H1 (cell line): ENCODE measurements around the gene OR10H1.

ENCODE experiments used
- BRCA1 ChIP-seq: IDR thresholded peaks from 2 replicates; pipeline ENCODE4 v1.6.1; 2012; ENCODE audit warnings: low read depth, low read length, improper control_type of control experiment
- EP300 ChIP-seq, 2 experiments: IDR thresholded peaks; 1 replicate in 1 of 2; 2 replicates in 1 of 2; pipeline ENCODE4 v1.6.1; 2011 to 2012; ENCODE audit warnings: low read depth in 2 of 2, low read length in 2 of 2, mild to moderate bottlenecking in 2 of 2, borderline replicate concordance in 1 of 2, inconsistent platforms in 1 of 2, moderate library complexity in 1 of 2
- KDM1A ChIP-seq: fragments of 200-600, 300-600 bp; sonication (generic); IDR thresholded peaks from 2 replicates; pipeline ENCODE4 v1.7.1; 2016; ENCODE audit warnings: mild to moderate bottlenecking, low read length, borderline replicate concordance
- TAF1 ChIP-seq: IDR thresholded peaks from 2 replicates; pipeline ENCODE4 v1.6.1; 2011; ENCODE audit warnings: mild to moderate bottlenecking, low read depth, low read length
- TBP ChIP-seq: IDR thresholded peaks from 2 replicates; pipeline ENCODE4 v1.6.1; 2011; ENCODE audit warnings: low read depth, low read length, improper control_type of control experiment
- YY1 ChIP-seq: IDR thresholded peaks from 2 replicates; pipeline ENCODE4 v1.6.1; 2011; ENCODE audit warnings: low read depth, mild to moderate bottlenecking, low read length
- TF ChIP-seq, protein P1 (sequence below), 3 experiments: IDR thresholded peaks; 1 replicate in 2 of 3; 2 replicates in 1 of 3; pipeline versions ENCODE4 v1.5.1 to v1.6.1; 2011; ENCODE audit warnings: low read length in 3 of 3, mild to moderate bottlenecking in 3 of 3, inconsistent platforms in 2 of 3, low read depth in 1 of 3, moderate library complexity in 1 of 3; ENCODE audit not compliant: insufficient read depth in 1 of 3; ENCODE audit errors: control extremely low read depth in 1 of 3
- TF ChIP-seq, protein P2 (sequence below): IDR thresholded peaks from 2 replicates; pipeline ENCODE4 v1.6.1; 2012; ENCODE audit warnings: inconsistent platforms

DNA sequence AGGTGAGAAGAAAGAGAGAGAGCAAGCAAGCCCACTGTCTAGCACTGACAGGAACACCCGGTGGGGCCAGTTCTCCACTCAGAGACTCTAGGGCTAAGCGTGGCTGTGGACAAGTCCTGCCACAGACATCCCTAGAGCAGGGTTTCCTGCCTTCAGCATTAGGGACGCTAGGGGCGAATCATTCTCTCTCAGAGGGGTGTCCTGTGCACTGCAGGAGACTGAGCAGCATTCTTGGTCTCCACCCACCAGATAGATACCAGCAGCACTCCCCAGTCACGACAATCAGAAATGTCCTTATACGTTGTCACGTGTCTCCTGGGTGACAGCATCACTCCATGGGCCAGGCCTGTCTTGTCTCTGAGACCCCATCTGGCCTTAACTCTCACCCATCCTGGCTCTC lies 1.5 kb downstream of the OR10H1 start:
- no peak for TF ChIP-seq TBP
- TF ChIP-seq, protein P1, sequence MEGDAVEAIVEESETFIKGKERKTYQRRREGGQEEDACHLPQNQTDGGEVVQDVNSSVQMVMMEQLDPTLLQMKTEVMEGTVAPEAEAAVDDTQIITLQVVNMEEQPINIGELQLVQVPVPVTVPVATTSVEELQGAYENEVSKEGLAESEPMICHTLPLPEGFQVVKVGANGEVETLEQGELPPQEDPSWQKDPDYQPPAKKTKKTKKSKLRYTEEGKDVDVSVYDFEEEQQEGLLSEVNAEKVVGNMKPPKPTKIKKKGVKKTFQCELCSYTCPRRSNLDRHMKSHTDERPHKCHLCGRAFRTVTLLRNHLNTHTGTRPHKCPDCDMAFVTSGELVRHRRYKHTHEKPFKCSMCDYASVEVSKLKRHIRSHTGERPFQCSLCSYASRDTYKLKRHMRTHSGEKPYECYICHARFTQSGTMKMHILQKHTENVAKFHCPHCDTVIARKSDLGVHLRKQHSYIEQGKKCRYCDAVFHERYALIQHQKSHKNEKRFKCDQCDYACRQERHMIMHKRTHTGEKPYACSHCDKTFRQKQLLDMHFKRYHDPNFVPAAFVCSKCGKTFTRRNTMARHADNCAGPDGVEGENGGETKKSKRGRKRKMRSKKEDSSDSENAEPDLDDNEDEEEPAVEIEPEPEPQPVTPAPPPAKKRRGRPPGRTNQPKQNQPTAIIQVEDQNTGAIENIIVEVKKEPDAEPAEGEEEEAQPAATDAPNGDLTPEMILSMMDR (IDR thresholded peaks at IDR 0.05; ENCODE audit: control extremely low read depth in 1 of 3, insufficient read depth in 1 of 3, low read depth in 1 of 3, low read length in 3 of 3) = no peak
- TF ChIP-seq BRCA1 = no peak
- no peak for TF ChIP-seq YY1
- TF ChIP-seq EP300 (IDR thresholded peaks at IDR 0.05; ENCODE audit: borderline replicate concordance in 1 of 2, low read depth in 2 of 2, low read length in 2 of 2) = no peak
- TF ChIP-seq, protein P2, sequence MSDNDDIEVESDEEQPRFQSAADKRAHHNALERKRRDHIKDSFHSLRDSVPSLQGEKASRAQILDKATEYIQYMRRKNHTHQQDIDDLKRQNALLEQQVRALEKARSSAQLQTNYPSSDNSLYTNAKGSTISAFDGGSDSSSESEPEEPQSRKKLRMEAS = no peak
- no peak for TF ChIP-seq KDM1A
- TF ChIP-seq TAF1 = no peak
